ENCODE measurements around the gene KCNJ8. TPM values are rescaled to one million over a fixed set of nuclear protein-coding genes. Genes with fewer than 3 reads are reported as not detected.
"Not testable (repeated sequence)": the region's sequence is repeated elsewhere in the genome, so short reads cannot be mapped to it uniquely, and the experiment has no call there.

Gene KCNJ8
- total RNA-seq, 1 experiment from 2014 or later: 0.22 TPM

GRCh38 chr12:21795648-21796328, 21.3 kb upstream of the KCNJ8 start:
- Histone ChIP-seq H2BK5ac (ENCODE audit: insufficient read length, low read length) (no peak overlapping the region), H3K4me1 (ENCODE audit: insufficient read depth, low read length) (no peaks in the 10 kb centered on the region), H3K56ac (ENCODE audit: insufficient read length, low read depth, low read length) (no peak overlapping the region), H3K79me1 (ENCODE audit: insufficient read depth, low read depth, low read length, poor library complexity, severe bottlenecking) (no peaks in the 10 kb centered on the region), H3K27ac (ENCODE audit: insufficient read length, low read depth, low read length) (no peak overlapping the region), H3K23ac (ENCODE audit: insufficient read length, low read depth, low read length) (no peak overlapping the region), H2BK15ac (ENCODE audit: low read depth, low read length) (no peak overlapping the region), H3K27me3 (ENCODE audit: insufficient read depth, low read length) (no peaks in the 10 kb centered on the region), H3K9ac (ENCODE audit: extremely low read depth, insufficient read length, low read length) (no peak overlapping the region), H2AFZ (ENCODE audit: low read length) (no peak overlapping the region), H3K79me2 (ENCODE audit: insufficient read depth, low read length) (no peaks in the 10 kb centered on the region), H4K8ac (replicated peaks; ENCODE audit: insufficient read length, low read depth, low read length) (no peak overlapping the region), H4K91ac (ENCODE audit: insufficient read length, low read depth, low read length) (no peak overlapping the region), H2BK20ac (ENCODE audit: low read depth, low read length, poor library complexity, severe bottlenecking) (no peak overlapping the region), H4K20me1 (ENCODE audit: control insufficient read depth, insufficient read depth, insufficient read length) (no peaks in the 10 kb centered on the region), H2BK12ac (ENCODE audit: insufficient read length, low read depth, low read length) (no peak overlapping the region), H3K18ac (ENCODE audit: insufficient read length, low read depth, low read length) (no peak overlapping the region), H3K23me2 (ENCODE audit: insufficient read length, low read depth, low read length, poor library complexity, severe bottlenecking) (no peaks in the 10 kb centered on the region), H3K14ac (ENCODE audit: insufficient read depth, low read length) (no peak overlapping the region), H4K5ac (ENCODE audit: insufficient read length, low read depth, low read length) (no peak overlapping the region), H2AK5ac (ENCODE audit: insufficient read length, low read length) (no peak overlapping the region), H3T11ph (ENCODE audit: low read length) (no peak overlapping the region), H3K4ac (ENCODE audit: low read depth, low read length) (no peak overlapping the region), H3K4me2 (ENCODE audit: insufficient read depth, insufficient read length, low read length) (no peak overlapping the region), H2BK120ac (ENCODE audit: low read depth, low read length, poor library complexity, severe bottlenecking) (no peak overlapping the region), H3K9me3 (ENCODE audit: control insufficient read depth, low read depth, low read length) (no peaks in the 10 kb centered on the region)
- Mint-ChIP-seq H3K9me3 (peaks cover 0 to 2% of the 10 kb centered on the region in 2 experiments; a peak in 1 of 5 replicates), H3K27ac (no peak overlapping the region; a peak in 1 of 7 replicates), H3K4me3 (no peak overlapping the region), H3K36me3 (ENCODE audit: insufficient read depth in 1 of 3, low read depth in 3 of 3) (no peaks in the 10 kb centered on the region; a peak in 1 of 7 replicates), H3K4me1 (no peaks in the 10 kb centered on the region), H3K27me3 (ENCODE audit: low read depth) (peaks cover 15% of the 10 kb centered on the region)
- no CpG with 5 or more reads among the region's 10 CpGs for WGBS (ENCODE audit: extremely low coverage, insufficient read length, low lambda C conversion rate)
- no peak for TF ChIP-seq CTCF (conservative IDR thresholded peaks at IDR 0.05)
- DNase-seq: no peak

- H3K4me2 ChIP-seq (ENCODE audit: insufficient read depth, insufficient read length, low read length); H3K79me1 ChIP-seq (ENCODE audit: insufficient read depth, low read depth, low read length, poor library complexity, severe bottlenecking); H3K23me2 ChIP-seq (ENCODE audit: insufficient read length, low read depth, low read length, poor library complexity, severe bottlenecking); H2BK12ac ChIP-seq (ENCODE audit: insufficient read length, low read depth, low read length); H3K27ac Mint-ChIP-seq; DNase-seq; H2AFZ ChIP-seq (ENCODE audit: low read length); H3K4ac ChIP-seq (ENCODE audit: low read depth, low read length); H3K9ac ChIP-seq (ENCODE audit: extremely low read depth, insufficient read length, low read length); H4K20me1 ChIP-seq (ENCODE audit: control insufficient read depth, insufficient read depth, insufficient read length); H3K9me3 Mint-ChIP-seq; H3K4me1 Mint-ChIP-seq; H2AK5ac ChIP-seq (ENCODE audit: insufficient read length, low read length); H3K36me3 Mint-ChIP-seq (ENCODE audit: insufficient read depth in 1 of 3, low read depth in 3 of 3); H4K8ac ChIP-seq (replicated peaks; ENCODE audit: insufficient read length, low read depth, low read length); H4K91ac ChIP-seq (ENCODE audit: insufficient read length, low read depth, low read length); H2BK20ac ChIP-seq (ENCODE audit: low read depth, low read length, poor library complexity, severe bottlenecking); H3T11ph ChIP-seq (ENCODE audit: low read length); H3K27ac ChIP-seq (ENCODE audit: insufficient read length, low read depth, low read length); H3K9me3 ChIP-seq (ENCODE audit: control insufficient read depth, low read depth, low read length); H3K18ac ChIP-seq (ENCODE audit: insufficient read length, low read depth, low read length); H3K23ac ChIP-seq (ENCODE audit: insufficient read length, low read depth, low read length); H3K79me2 ChIP-seq (ENCODE audit: insufficient read depth, low read length); H3K56ac ChIP-seq (ENCODE audit: insufficient read length, low read depth, low read length); H3K4me3 Mint-ChIP-seq; H4K5ac ChIP-seq (ENCODE audit: insufficient read length, low read depth, low read length); H2BK5ac ChIP-seq (ENCODE audit: insufficient read length, low read length); H3K27me3 ChIP-seq (ENCODE audit: insufficient read depth, low read length); H3K4me1 ChIP-seq (ENCODE audit: insufficient read depth, low read length); H3K14ac ChIP-seq (ENCODE audit: insufficient read depth, low read length); H2BK15ac ChIP-seq (ENCODE audit: low read depth, low read length); H2BK120ac ChIP-seq (ENCODE audit: low read depth, low read length, poor library complexity, severe bottlenecking): not testable (repeated sequence)
- no CpG with 5 or more reads among the region's 8 CpGs for WGBS (ENCODE audit: extremely low coverage, insufficient read length, low lambda C conversion rate)
- peaks cover 16% of the 10 kb centered on the region for H3K27me3 Mint-ChIP-seq (ENCODE audit: low read depth)
Observed at GRCh38 chr12:21794807-21795595, 20.5 kb upstream of the KCNJ8 start.
